K562 (cell line): ENCODE results near the gene PLIN5. TPM values are rescaled to one million over a fixed set of nuclear protein-coding genes. Genes with fewer than 3 reads are reported as not detected.

Experiments
- ELF4 ChIP-seq: fragments of 450-650 bp; formaldehyde crosslinking; IDR thresholded peaks from 2 replicates; pipeline ENCODE4 v1.4.0; 2022; ENCODE audit warnings: missing genetic modification characterization
- ESRRA ChIP-seq: fragments of 450-650 bp; IDR thresholded peaks from 2 replicates; pipeline ENCODE4 v1.6.1; 2014; ENCODE audit warnings: low read depth, mild to moderate bottlenecking, moderate library complexity, borderline replicate concordance
- HDAC2 ChIP-seq: fragments of 450-650 bp; IDR thresholded peaks from 2 replicates; pipeline ENCODE4 v1.6.1; 2016; ENCODE audit warnings: mild to moderate bottlenecking
- HDGF ChIP-seq: fragments of 450-650 bp; IDR thresholded peaks from 2 replicates; pipeline ENCODE4 v1.6.1; 2016
- HLTF ChIP-seq: fragments of 450-650 bp; IDR thresholded peaks from 2 replicates; pipeline ENCODE4 v1.6.1; 2016
- JUN ChIP-seq, 2 experiments: sonication (generic) in 1 of 2; formaldehyde crosslinking in 1 of 2; IDR thresholded peaks; 2 replicates each; pipeline versions ENCODE4 v1.6.1 to v1.8.0; 2012 to 2022; ENCODE audit warnings: borderline replicate concordance in 2 of 2, mild to moderate bottlenecking in 2 of 2, improper control_type of control experiment in 1 of 2, low read depth in 1 of 2, low read length in 1 of 2, missing genetic modification reagents in 1 of 2
- JUND ChIP-seq, 2 experiments: IDR thresholded peaks; 2 replicates in 1 of 2; 3 replicates in 1 of 2; pipeline ENCODE4 v1.6.1; 2011; ENCODE audit warnings: borderline replicate concordance in 2 of 2, low read depth in 2 of 2, low read length in 2 of 2, improper control_type of control experiment in 1 of 2, missing biosample characterization in 1 of 2, missing genetic modification characterization in 1 of 2, missing genetic modification reagents in 1 of 2
- KLF16 ChIP-seq: IDR thresholded peaks from 2 replicates; pipeline ENCODE4 v1.6.1; 2016; ENCODE audit warnings: antibody characterized with exemption
- L3MBTL2 ChIP-seq: fragments of 450-650 bp; IDR thresholded peaks from 2 replicates; pipeline ENCODE4 v1.6.1; 2016; ENCODE audit warnings: mild to moderate bottlenecking, moderate library complexity
- RAD21 ChIP-seq, 2 experiments: fragments of 250-450 bp in 1 of 2; fragments of 450-650 bp in 1 of 2; sonication (Bioruptor Pico) in 1 of 2; formaldehyde crosslinking in 1 of 2; IDR thresholded peaks in 1 of 2; conservative IDR thresholded peaks in 1 of 2; 2 replicates each; pipeline versions ENCODE4 v1.4.0 to v1.8.0; 2020 to 2022; ENCODE audit warnings: mild to moderate bottlenecking in 2 of 2, moderate library complexity in 1 of 2
- SP2 ChIP-seq: IDR thresholded peaks from 2 replicates; pipeline ENCODE4 v1.6.1; 2011; ENCODE audit warnings: mild to moderate bottlenecking, low read depth, low read length, moderate library complexity; ENCODE audit not compliant: poor library complexity, severe bottlenecking; ENCODE audit errors: extremely low read depth
- TRIM24 ChIP-seq, 2 experiments: fragments of 450-650 bp; IDR thresholded peaks; 2 replicates each; pipeline ENCODE4 v1.6.1; 2016
- XRCC5 ChIP-seq: fragments of 200-400 bp; formaldehyde crosslinking; IDR thresholded peaks from 2 replicates; pipeline ENCODE4 v1.6.1; 2017; ENCODE audit warnings: low read depth, mild to moderate bottlenecking, low read length
- YY1 ChIP-seq, 3 experiments: IDR thresholded peaks; 2 replicates each; pipeline ENCODE4 v1.6.1; 2011; ENCODE audit warnings: low read length in 2 of 3, mild to moderate bottlenecking in 2 of 3, moderate library complexity in 2 of 3, borderline replicate concordance in 1 of 3, control low read depth in 1 of 3, low read depth in 1 of 3; ENCODE audit not compliant: insufficient read depth in 3 of 3, insufficient replicate concordance in 2 of 3, control insufficient read depth in 1 of 3, insufficient read length in 1 of 3; ENCODE audit errors: extremely low read depth in 1 of 3
- ZBTB7A ChIP-seq: IDR thresholded peaks from 2 replicates; pipeline ENCODE4 v1.6.1; 2011; ENCODE audit warnings: low read depth, mild to moderate bottlenecking, low read length, moderate library complexity, borderline replicate concordance; ENCODE audit not compliant: control insufficient read depth
- ZNF282 ChIP-seq: sonication (generic); formaldehyde crosslinking; IDR thresholded peaks from 2 replicates; pipeline ENCODE4 v1.8.1; 2023; ENCODE audit warnings: missing genetic modification reagents
- ZNF318 ChIP-seq, 2 experiments: fragments of 450-650 bp; IDR thresholded peaks; 2 replicates each; pipeline ENCODE4 v1.6.1; 2016; ENCODE audit warnings: mild to moderate bottlenecking in 2 of 2, borderline replicate concordance in 1 of 2, low read depth in 1 of 2, moderate library complexity in 1 of 2
- ZNF507 ChIP-seq: conservative IDR thresholded peaks from 2 replicates; pipeline ENCODE4 v1.6.1; 2017; ENCODE audit warnings: missing genetic modification characterization, missing compliant biosample characterization
- ZNF586 ChIP-seq: fragments of 450-650 bp; formaldehyde crosslinking; conservative IDR thresholded peaks from 2 replicates; pipeline ENCODE4 v1.4.0; 2020; ENCODE audit warnings: mild to moderate bottlenecking, moderate library complexity
- polyA plus RNA-seq, 8 experiments: library from polyadenylated mRNA; depleted of rRNA in 4 of 8; stranded (reverse) in 5 of 8; unstranded in 3 of 8; fragments of >200 nt; fragmentation: Nextera tagmentation in 2 of 8; fragmentation: Illumina TruSeq in 1 of 8; extraction: Ambion mirVana in 2 of 8; extraction: Trizol in 1 of 8; gene quantifications; 2 replicates each; pipeline versions ENCODE4 v1.2.1 to v1.2.3, GENCODE V29; 2011 to 2014; ENCODE audit warnings: inconsistent platforms in 1 of 8, missing spikeins in 1 of 8
- total RNA-seq, 7 experiments: library from RNA; depleted of rRNA in 6 of 7; stranded (reverse); fragments of >200 nt in 6 of 7; fragmentation: Illumina TruSeq in 2 of 7; extraction: Trizol in 2 of 7; gene quantifications; 2 replicates each; pipeline versions ENCODE4 v1.2.1 to v1.2.3, GENCODE V29; 2011 to 2021; ENCODE audit warnings: low replicate concordance in 1 of 7

Gene PLIN5
- total and polyA plus RNA-seq, 9 of the 15 experiments (the other 6 are each of a cell fraction or from before 2014, with no cell fraction given): 0.04 to 1.3 (median 0.50) TPM

- peak; percentile 81 for TF ChIP-seq HDAC2
- TF ChIP-seq TRIM24 (IDR thresholded peaks at IDR 0.05): no peak
- no peak for TF ChIP-seq ZNF318 (IDR thresholded peaks at IDR 0.05; ENCODE audit: borderline replicate concordance in 1 of 2, low read depth in 1 of 2)
- TF ChIP-seq HLTF: peak; percentile 84
- no peak for TF ChIP-seq ZNF507 (tag)
- no peak for TF ChIP-seq ZNF282 (CRISPR knock-in tag)
- TF ChIP-seq JUN (IDR thresholded peaks at IDR 0.05; ENCODE audit: borderline replicate concordance, low read depth, low read length): no peak
- 0 out of 2 replicates have a peak, but pooled peaks have one; percentile 69 for TF ChIP-seq JUN (CRISPR knock-in tag; IDR thresholded peaks at IDR 0.05; ENCODE audit: borderline replicate concordance)
- peak; percentile 31 to 69; a peak in 3 of 4 replicates for TF ChIP-seq RAD21 (CRISPR knock-in tag; conservative IDR thresholded peaks at IDR 0.05 in 1 of 2, IDR thresholded peaks at IDR 0.05 in 1 of 2)
- no peak for TF ChIP-seq ZNF586 (CRISPR knock-in tag)
- peak; percentile 68 for TF ChIP-seq KLF16
- peak; percentile 72 for TF ChIP-seq JUND (IDR thresholded peaks at IDR 0.05; ENCODE audit: borderline replicate concordance, low read depth, low read length)
- TF ChIP-seq JUND (tag; IDR thresholded peaks at IDR 0.05; ENCODE audit: borderline replicate concordance, low read depth, low read length): no peak; the same call in 2 of the 3 replicates
- TF ChIP-seq ELF4 (CRISPR knock-in tag): no peak
- TF ChIP-seq ESRRA: peak; percentile 30; the same call in 1 of the 2 replicates
- no peak for TF ChIP-seq SP2
- peak; percentile 54 for TF ChIP-seq L3MBTL2
- peak; percentile 34; the same call in 1 of the 2 replicates for TF ChIP-seq XRCC5
- peak in 2 of 3 experiments; percentile 23 to 44 for TF ChIP-seq YY1 (IDR thresholded peaks at IDR 0.05; ENCODE audit: borderline replicate concordance in 1 of 3, control insufficient read depth in 1 of 3, extremely low read depth in 1 of 3, insufficient read depth in 3 of 3, insufficient read length in 1 of 3, insufficient replicate concordance in 2 of 3, low read depth in 1 of 3, low read length in 2 of 3)
- TF ChIP-seq HDGF: peak; percentile 97
- TF ChIP-seq ZBTB7A: peak; percentile 53; the same call in 1 of the 2 replicates
These were observed 32.6 kb upstream of the PLIN5 start (continued) for GRCh38 chr19:4567584-4568071.
